ENCODE results near the gene PCBD1.
A peak's percentile ranks its signal among the peaks of the same experiment; 100 is the strongest.
"Not testable (repeated sequence)": the region's sequence is repeated elsewhere in the genome, so short reads cannot be mapped to it uniquely, and the experiment has no call there.

Gene PCBD1

GRCh38 chr10:70887804-70888800 is at the start of gene PCBD1:
PCBD1 (minus strand) TSS chr10:70888565; CDS start chr10:70888533, 32 bp downstream.
- DNase-seq = peak; percentile 66

- no peak for DNase-seq
Measured at GRCh38 chr10:70937661-70938060, 49.3 kb upstream of the PCBD1 start.

GRCh38 chr10:70936111-70936510 is 47.7 kb upstream of the PCBD1 start:
- no peak for DNase-seq

GRCh38 chr10:70935631-70936030 is 47.3 kb upstream of the PCBD1 start:
- DNase-seq = no peak

- no peak for DNase-seq
Measured at GRCh38 chr10:70935125-70935625, 46.8 kb upstream of the PCBD1 start.

GRCh38 chr10:70934701-70935100 is 46.3 kb upstream of the PCBD1 start:
- DNase-seq = no peak

- DNase-seq = no peak
Measured at GRCh38 chr10:70932392-70933196, 44.2 kb upstream of the PCBD1 start.

GRCh38 chr10:70931168-70931815 is 42.9 kb upstream of the PCBD1 start:
- DNase-seq = no peak

GRCh38 chr10:70930263-70931000 is 42.1 kb upstream of the PCBD1 start:
- no peak for DNase-seq

GRCh38 chr10:70928140-70928539 is 39.8 kb upstream of the PCBD1 start:
- no peak for DNase-seq

- DNase-seq = no peak
Measured at GRCh38 chr10:70927189-70927943, 39.0 kb upstream of the PCBD1 start.

GRCh38 chr10:70926226-70927000 is 38.0 kb upstream of the PCBD1 start:
- DNase-seq = no peak

GRCh38 chr10:70925377-70926225 is 37.2 kb upstream of the PCBD1 start:
- peak; percentile 8 for DNase-seq

- no peak for DNase-seq
Measured at GRCh38 chr10:70923696-70924095, 35.3 kb upstream of the PCBD1 start.

- no peak for DNase-seq
Measured at GRCh38 chr10:70921285-70921684, 32.9 kb upstream of the PCBD1 start.

GRCh38 chr10:70920519-70920918 is 32.2 kb upstream of the PCBD1 start:
- DNase-seq = no peak

- not testable (repeated sequence) for DNase-seq
Measured at GRCh38 chr10:70919906-70920305, 31.5 kb upstream of the PCBD1 start.

GRCh38 chr10:70918851-70919530 is 30.6 kb upstream of the PCBD1 start:
- DNase-seq = no peak

- DNase-seq = no peak
Measured at GRCh38 chr10:70917635-70918034, 29.3 kb upstream of the PCBD1 start.
